Gastroesophageal sphincter (tissue), 3 donors: Measurements from ENCODE around the gene CMA1.
"Not testable (repeated sequence)": the region's sequence is repeated elsewhere in the genome, so short reads cannot be mapped to it uniquely, and the experiment has no call there.

Experiments used
- POLR2A ChIP-seq, 2 donors: fragments of 450-650 bp; IDR thresholded peaks; one replicate each; pipeline ENCODE4 v1.6.1; 2017; ENCODE audit warnings: antibody characterized with exemption in 2 of 2, mild to moderate bottlenecking in 2 of 2, moderate library complexity in 1 of 2
- TF ChIP-seq, protein P1 (sequence below), 4 experiments: fragments of 200-600 bp in 2 of 4; fragments of 450-650 bp in 2 of 4; sonication (generic) in 1 of 4; IDR thresholded peaks; one replicate each; pipeline ENCODE4 v1.5.1; 2017 to 2019; ENCODE audit warnings: antibody characterized with exemption in 4 of 4, mild to moderate bottlenecking in 2 of 4, moderate library complexity in 2 of 4

DNA sequence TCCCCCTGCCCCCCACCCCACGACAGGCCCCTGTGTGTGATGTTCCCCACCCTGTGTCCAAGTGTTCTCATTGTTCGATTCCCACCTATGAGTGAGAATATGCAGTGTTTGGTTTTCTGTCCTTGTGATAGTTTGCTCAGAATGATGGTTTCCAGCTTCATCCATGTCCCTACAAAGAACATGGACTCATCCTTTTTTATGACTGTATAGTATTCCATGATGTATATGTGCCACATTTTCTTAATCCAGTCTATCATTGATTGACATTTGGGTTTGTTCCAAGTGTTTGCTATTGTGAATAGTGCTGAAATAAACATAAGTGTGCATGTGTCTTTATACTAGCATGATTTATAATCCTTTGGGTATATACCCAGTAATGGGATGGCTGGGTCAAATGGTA lies 37.6 kb downstream of the CMA1 start:
- not testable (repeated sequence) for TF ChIP-seq POLR2A (IDR thresholded peaks at IDR 0.05)
- TF ChIP-seq, protein P1, sequence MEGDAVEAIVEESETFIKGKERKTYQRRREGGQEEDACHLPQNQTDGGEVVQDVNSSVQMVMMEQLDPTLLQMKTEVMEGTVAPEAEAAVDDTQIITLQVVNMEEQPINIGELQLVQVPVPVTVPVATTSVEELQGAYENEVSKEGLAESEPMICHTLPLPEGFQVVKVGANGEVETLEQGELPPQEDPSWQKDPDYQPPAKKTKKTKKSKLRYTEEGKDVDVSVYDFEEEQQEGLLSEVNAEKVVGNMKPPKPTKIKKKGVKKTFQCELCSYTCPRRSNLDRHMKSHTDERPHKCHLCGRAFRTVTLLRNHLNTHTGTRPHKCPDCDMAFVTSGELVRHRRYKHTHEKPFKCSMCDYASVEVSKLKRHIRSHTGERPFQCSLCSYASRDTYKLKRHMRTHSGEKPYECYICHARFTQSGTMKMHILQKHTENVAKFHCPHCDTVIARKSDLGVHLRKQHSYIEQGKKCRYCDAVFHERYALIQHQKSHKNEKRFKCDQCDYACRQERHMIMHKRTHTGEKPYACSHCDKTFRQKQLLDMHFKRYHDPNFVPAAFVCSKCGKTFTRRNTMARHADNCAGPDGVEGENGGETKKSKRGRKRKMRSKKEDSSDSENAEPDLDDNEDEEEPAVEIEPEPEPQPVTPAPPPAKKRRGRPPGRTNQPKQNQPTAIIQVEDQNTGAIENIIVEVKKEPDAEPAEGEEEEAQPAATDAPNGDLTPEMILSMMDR (IDR thresholded peaks at IDR 0.05), result not testable (repeated sequence)
